HepG2 (cell line): ENCODE data around the gene ATP8B4. TPM values are rescaled to one million over a fixed set of nuclear protein-coding genes. Genes with fewer than 3 reads are reported as not detected.

Source experiments
- ATAC-seq: fragments of 200-7000 bp; cut with Tn5 transposase; 3 replicates; pipeline ENCODE4 v1.9.1; 2020; ENCODE audit warnings: mild to moderate bottlenecking, moderate library complexity
- BruUV-seq: library from RNA; stranded (reverse); fragments of 400-500 nt; replicated peaks from 2 replicates; lab custom pipeline; 2021; lab: Mats Ljungman, UMichigan
- CTCF ChIA-PET: fragments of 300-600 bp; formaldehyde crosslinking; extraction: SDS; loops from one replicate; lab custom pipeline; 2021; ENCODE audit warnings: low total read pairs, inconsistent platforms, low intra/inter-chr PET ratio; lab: Yijun Ruan, JAX
- POLR2A ChIA-PET: fragments of 350-600 bp; sonication (Branson Sonifier 250); formaldehyde crosslinking; loops from one replicate; lab custom pipeline; 2020; ENCODE audit warnings: antibody characterized with exemption, inconsistent platforms; lab: Yijun Ruan, JAX
- DNase-seq: peaks from one replicate; pipeline ENCODE4 v3.0.0-alpha.2; 2015; ENCODE audit warnings: low spot score
- FAIRE-seq: peaks from 3 replicates; lab custom pipeline; 2011; peaks lifted over from hg19 to GRCh38; lab: Jason Lieb, UNC
- H2AFZ ChIP-seq: one replicate; pipeline ENCODE4 v1.6.1; 2011; ENCODE audit warnings: low read length, inconsistent platforms
- H3K27ac ChIP-seq: fragments of 300-600 bp; 3 replicates; pipeline ENCODE4 v1.8.0; 2011; ENCODE audit warnings: mixed run types, mild to moderate bottlenecking, mixed read lengths, low read length, inconsistent platforms; ENCODE audit not compliant: insufficient read depth; ENCODE audit errors: extremely low read length
- H3K27me3 ChIP-seq, 2 experiments: fragments of 200-600 bp in 1 of 2; 2 replicates in 1 of 2; 3 replicates in 1 of 2; pipeline versions ENCODE4 v1.6.0 to v1.8.0; 2011; ENCODE audit warnings: low read length in 2 of 2, mild to moderate bottlenecking in 2 of 2, moderate library complexity in 2 of 2, inconsistent platforms in 1 of 2; ENCODE audit not compliant: insufficient read depth in 2 of 2, control insufficient read depth in 1 of 2
- H3K36me3 ChIP-seq, 2 experiments: fragments of 200-600 bp in 1 of 2; replicated peaks in 1 of 2; 2 replicates in 1 of 2; 3 replicates in 1 of 2; pipeline versions ENCODE4 v1.5.1 to v1.8.0; 2011; ENCODE audit warnings: low read length in 2 of 2, inconsistent platforms in 1 of 2; ENCODE audit not compliant: insufficient read depth in 2 of 2, control insufficient read depth in 1 of 2
- H3K4me1 ChIP-seq: 2 replicates; pipeline ENCODE4 v1.5.1; 2012; ENCODE audit warnings: low read length, inconsistent platforms; ENCODE audit not compliant: insufficient read depth
- H3K4me2 ChIP-seq: 2 replicates; pipeline ENCODE4 v1.6.0; 2011; ENCODE audit warnings: low read depth, low read length, inconsistent platforms
- H3K4me3 ChIP-seq, 3 experiments: fragments of 200-600 bp in 1 of 3; sonication (generic), shearing (Covaris generic) in 1 of 3; replicated peaks in 1 of 3; 2 replicates each; pipeline ENCODE4 v1.5.1; 2011 to 2016; ENCODE audit warnings: low read length in 3 of 3, inconsistent platforms in 2 of 3, low read depth in 2 of 3, mild to moderate bottlenecking in 2 of 3, control low read depth in 1 of 3, mixed read lengths in 1 of 3; ENCODE audit not compliant: insufficient read depth in 1 of 3
- H3K79me2 ChIP-seq: one replicate; pipeline ENCODE4 v1.6.1; 2011; ENCODE audit warnings: low read length, inconsistent platforms; ENCODE audit not compliant: insufficient read depth
- H3K9ac ChIP-seq: 2 replicates; pipeline ENCODE4 v1.6.0; 2011; ENCODE audit warnings: mild to moderate bottlenecking, low read depth, low read length, inconsistent platforms; ENCODE audit not compliant: insufficient read depth
- H3K9me3 ChIP-seq: 2 replicates; pipeline ENCODE4 v1.5.1; 2012; ENCODE audit warnings: mild to moderate bottlenecking, low read length
- H4K20me1 ChIP-seq: 2 replicates; pipeline ENCODE4 v1.6.0; 2011; ENCODE audit warnings: inconsistent platforms, mild to moderate bottlenecking, low read length, moderate library complexity; ENCODE audit not compliant: insufficient read depth
- AKAP8 ChIP-seq: sonication (generic); formaldehyde crosslinking; IDR thresholded peaks from 2 replicates; pipeline ENCODE4 v1.5.1; 2020; ENCODE audit warnings: mild to moderate bottlenecking, missing genetic modification reagents
- HIVEP1 ChIP-seq: sonication (generic); formaldehyde crosslinking; IDR thresholded peaks from 2 replicates; pipeline ENCODE4 v1.4.0; 2020; ENCODE audit warnings: mild to moderate bottlenecking, missing genetic modification reagents
- SMARCC2 ChIP-seq: fragments of 450-650 bp; IDR thresholded peaks from 2 replicates; pipeline ENCODE4 v1.6.1; 2017; ENCODE audit warnings: antibody characterized with exemption, mild to moderate bottlenecking
- ZMYM2 ChIP-seq: sonication (generic); formaldehyde crosslinking; IDR thresholded peaks from 2 replicates; pipeline ENCODE4 v1.8.0; 2022; ENCODE audit warnings: mild to moderate bottlenecking, missing genetic modification reagents
- ZNF207 ChIP-seq: fragments of 450-650 bp; IDR thresholded peaks from 2 replicates; pipeline ENCODE4 v1.6.1; 2016; ENCODE audit warnings: antibody characterized with exemption, borderline replicate concordance
- ZNF512B ChIP-seq: sonication (generic); formaldehyde crosslinking; IDR thresholded peaks from 2 replicates; pipeline ENCODE4 v1.5.1; 2020; ENCODE audit warnings: missing genetic modification reagents, mild to moderate bottlenecking, borderline replicate concordance
- ZNF598 ChIP-seq: sonication (generic); formaldehyde crosslinking; IDR thresholded peaks from 2 replicates; pipeline ENCODE4 v1.5.1; 2020; ENCODE audit warnings: mild to moderate bottlenecking, missing genetic modification reagents, borderline replicate concordance
- ZNF784 ChIP-seq: sonication (generic); formaldehyde crosslinking; IDR thresholded peaks from 2 replicates; pipeline ENCODE4 v1.5.1; 2020; ENCODE audit warnings: missing genetic modification reagents, mild to moderate bottlenecking, borderline replicate concordance
- ZUFSP ChIP-seq: sonication (generic); formaldehyde crosslinking; IDR thresholded peaks from 2 replicates; pipeline ENCODE4 v1.9.0; 2021; ENCODE audit warnings: missing genetic modification reagents, mild to moderate bottlenecking, borderline replicate concordance
- WGBS: methylation state at CpG from one replicate; pipeline ENCODE4 v1.1.6; 2017; ENCODE audit warnings: low lambda C conversion rate; 5-methylcytosine and 5-hydroxymethylcytosine counted together
- in situ Hi-C: cut with HindIII; loops from 2 replicates; pipeline ENCODE4 v1.10.0; 2017; ENCODE audit warnings: low pct_unique_long_range_greater_than_20kb; ENCODE audit not compliant: extremely low pct_ligation_motif_present
- intact Hi-C: fragments of 100-400 bp; cut with micrococcal nuclease; formaldehyde crosslinking; loops from one replicate; pipeline ENCODE4 v1.10.0; 2022; ENCODE audit not compliant: unreplicated experiment
- polyA plus RNA-seq, 8 experiments: library from polyadenylated mRNA; depleted of rRNA in 3 of 8; stranded (reverse) in 7 of 8; unstranded in 1 of 8; fragments of >200 nt; fragmentation: Illumina TruSeq in 4 of 8; extraction: Trizol in 4 of 8; gene quantifications; 2 replicates each; pipeline versions ENCODE4 v1.2.1 to v1.2.3, GENCODE V29; 2011 to 2016; ENCODE audit warnings: low read depth in 4 of 8, missing spikeins in 1 of 8, mixed read lengths in 1 of 8; ENCODE audit not compliant: insufficient read depth in 1 of 8
- total RNA-seq, 5 experiments: library from RNA; depleted of rRNA; stranded (reverse); fragments of >200 nt; fragmentation: Illumina TruSeq; extraction: Trizol; gene quantifications; 2 replicates each; pipeline ENCODE4 v1.2.3, GENCODE V29; 2016; ENCODE audit warnings: low read depth in 1 of 5

ATP8B4 gene
- total and polyA plus RNA-seq, 2 of the 13 experiments (the other 11 are each of a cell fraction or from before 2014, with no cell fraction given), result 0.24 to 0.69 TPM

- Histone ChIP-seq H3K4me3 (no peak overlapping the region), H3K9ac (no peak overlapping the region), H3K79me2 (no peaks in the 10 kb centered on the region), H4K20me1 (no peaks in the 10 kb centered on the region), H3K4me1 (no peaks in the 10 kb centered on the region), H3K27me3 (no peaks in the 10 kb centered on the region), H3K9me3 (no peaks in the 10 kb centered on the region), H3K4me2 (no peak overlapping the region), H3K27ac (no peak overlapping the region), H2AFZ (no peak overlapping the region), H3K36me3 (no peaks in the 10 kb centered on the region)
- no peak for ATAC-seq
- intact Hi-C loops (no loop called here), in situ Hi-C loops (loop anchor here (25.0 kb wide), 1 partner anchor 787 kb away; no protein-coding TSS in a partner anchor)
- no peak for FAIRE-seq
- TF ChIP-seq AKAP8, result no peak
- 72% methylated on average over 4 of the region's 4 CpGs for WGBS
- no peak for DNase-seq
- no TSS peak for BruUV-seq
- ChIA-PET POLR2A (no interaction called here), CTCF (no interaction called here)
These were observed 94.8 kb downstream of the ATP8B4 start for GRCh38 chr15:50024281-50024680.

GRCh38 chr15:50018491-50018890 is 100.5 kb downstream of the ATP8B4 start:
- FAIRE-seq, result no peak
- BruUV-seq, result no TSS peak
- Histone ChIP-seq H3K4me1 (no peaks in the 10 kb centered on the region), H3K4me3 (no peak overlapping the region), H3K9me3 (no peaks in the 10 kb centered on the region), H3K9ac (no peak overlapping the region), H3K79me2 (no peaks in the 10 kb centered on the region), H3K4me2 (no peak overlapping the region), H4K20me1 (no peaks in the 10 kb centered on the region), H3K27me3 (no peaks in the 10 kb centered on the region), H3K27ac (no peak overlapping the region), H2AFZ (no peak overlapping the region), H3K36me3 (no peaks in the 10 kb centered on the region)
- in situ Hi-C loops (loop anchor here (25.0 kb wide), 1 partner anchor 781 kb away; no protein-coding TSS in a partner anchor), intact Hi-C loops (no loop called here)
- DNase-seq, result no peak
- TF ChIP-seq ZUFSP (CRISPR knock-in tag) (no peak), ZNF207 (no peak), ZNF598 (CRISPR knock-in tag) (no peak), SMARCC2 (no peak), ZNF512B (no peak), ZNF784 (CRISPR knock-in tag) (no peak), ZMYM2 (CRISPR knock-in tag) (no peak), HIVEP1 (CRISPR knock-in tag) (no peak)
- 67% methylated on average over 5 of the region's 5 CpGs for WGBS
- ATAC-seq, result no peak
- CTCF ChIA-PET, result no interaction called here
- POLR2A ChIA-PET, result no interaction called here
